Stimulated activated CD4-positive, alpha-beta T cell treated with anti-CD3 and anti-CD28 coated beads, Interleukin-4, amount 100 ng/mL, for 4 hours (primary cell): ENCODE results near the gene ARHGEF28.

Experiments
- DNase-seq, 2 experiments: peaks; one replicate each; pipeline ENCODE4 v3.0.0-alpha.2; 2020

Gene ARHGEF28

DNA sequence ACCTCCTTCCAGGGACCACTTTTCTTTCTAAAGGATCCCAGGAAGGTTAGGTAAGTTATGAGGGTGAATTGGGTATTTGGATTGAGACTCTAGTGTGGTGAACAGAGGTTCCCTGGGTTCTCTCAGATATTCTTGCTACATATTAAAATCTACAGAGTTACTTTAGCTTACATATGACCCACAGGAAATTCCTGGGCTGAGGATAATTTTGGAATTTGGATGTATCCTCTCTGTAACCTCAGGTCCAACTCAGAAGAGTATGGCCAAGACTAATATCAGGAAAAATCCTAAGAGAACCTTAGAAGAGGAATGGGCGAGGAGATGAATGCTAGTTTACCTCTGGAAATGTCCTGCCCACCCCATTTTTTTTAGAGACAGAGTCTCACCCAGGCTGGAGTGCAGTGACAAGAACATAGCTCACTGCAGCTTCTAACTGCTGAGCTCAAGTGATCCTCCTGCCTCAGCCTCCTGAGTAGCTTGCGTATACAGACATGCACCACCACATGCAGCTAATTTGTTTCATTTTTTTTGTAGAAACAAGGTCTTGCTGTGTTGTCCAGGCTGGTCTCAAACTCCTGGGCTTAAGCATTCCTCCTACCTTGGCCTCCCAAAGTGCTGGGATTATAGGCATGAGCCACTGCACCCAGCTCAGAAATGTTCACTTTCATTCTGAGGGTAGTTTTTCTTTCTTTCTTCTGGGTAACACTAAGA, 196.4 kb downstream of the ARHGEF28 start:
- no peak for DNase-seq

DNA sequence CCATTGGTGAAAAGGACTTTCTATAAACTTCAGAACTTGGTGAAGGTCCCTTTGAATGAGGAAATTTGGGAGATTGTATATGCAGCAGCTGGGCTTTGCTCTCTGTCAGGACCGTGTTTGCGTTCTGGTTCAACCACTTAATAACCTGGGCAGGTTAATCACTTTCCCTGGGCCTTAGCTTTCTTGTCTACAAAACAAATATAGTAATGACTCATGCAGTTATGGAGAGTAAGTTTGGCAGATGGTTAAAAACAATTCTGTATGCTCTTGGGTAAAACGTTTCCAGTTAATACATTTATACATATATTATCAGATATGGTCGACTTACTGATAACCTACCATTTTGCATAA, 197.0 kb downstream of the ARHGEF28 start:
- DNase-seq = no peak

DNA sequence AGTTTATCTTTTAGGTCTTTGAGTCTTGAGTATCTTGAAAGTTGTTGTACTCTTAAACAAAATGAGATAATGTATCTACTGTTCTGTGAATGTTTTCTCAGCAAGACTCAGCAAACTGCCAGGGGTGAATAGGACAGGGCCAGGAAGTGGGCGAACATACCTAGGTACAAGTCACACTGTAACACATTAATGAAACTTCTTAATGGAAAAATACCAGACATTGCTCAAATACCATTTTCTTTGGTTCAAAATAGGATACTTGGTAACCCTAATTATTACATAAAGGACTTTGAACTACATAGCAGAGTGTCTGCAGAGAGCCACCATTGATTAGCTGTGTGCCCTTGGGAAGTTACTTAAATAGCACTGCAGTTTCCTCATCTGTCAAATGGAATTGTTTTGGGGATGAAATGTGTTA, 197.5 kb downstream of the ARHGEF28 start:
- no peak for DNase-seq

DNA sequence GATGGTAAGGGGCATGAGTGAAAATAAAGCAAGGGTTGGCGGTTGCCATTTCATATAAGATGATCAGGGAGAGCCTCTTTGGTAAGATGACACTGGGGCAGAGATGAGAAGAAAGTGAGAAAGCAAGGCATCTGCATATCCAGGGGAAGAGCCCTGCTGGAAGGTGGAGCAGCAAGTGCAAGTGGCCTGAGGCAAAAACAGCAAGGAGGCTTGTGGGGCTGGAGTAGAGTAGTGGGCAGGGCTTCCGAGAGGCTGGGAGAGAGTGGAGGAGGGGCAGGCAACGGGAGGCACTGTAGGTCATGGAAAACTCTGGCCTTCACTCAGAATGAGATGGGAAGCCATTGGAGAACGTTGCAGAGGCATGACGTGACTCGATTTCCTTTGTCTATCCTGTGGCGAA, 199.2 kb downstream of the ARHGEF28 start:
- DNase-seq = no peak

DNA sequence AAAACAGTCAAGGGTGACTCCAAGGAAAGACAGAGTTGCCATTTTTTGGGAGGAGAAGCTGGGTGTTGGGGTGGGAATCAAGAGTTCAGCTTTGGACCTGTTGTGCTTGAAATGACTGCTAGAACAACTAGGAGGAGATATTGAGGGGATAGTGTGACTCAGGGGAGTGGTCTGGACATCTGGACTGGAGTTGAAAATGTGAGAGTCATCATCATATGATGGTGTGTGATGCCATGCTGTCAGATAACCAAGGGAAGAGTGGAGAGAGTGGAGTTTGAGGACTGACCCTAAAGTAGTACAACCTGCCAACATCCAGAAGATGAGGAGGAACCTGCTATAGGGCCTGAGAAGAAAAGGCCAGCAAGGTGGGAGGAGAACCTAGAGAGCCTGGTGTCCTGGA, 199.7 kb downstream of the ARHGEF28 start:
- DNase-seq = no peak

DNA sequence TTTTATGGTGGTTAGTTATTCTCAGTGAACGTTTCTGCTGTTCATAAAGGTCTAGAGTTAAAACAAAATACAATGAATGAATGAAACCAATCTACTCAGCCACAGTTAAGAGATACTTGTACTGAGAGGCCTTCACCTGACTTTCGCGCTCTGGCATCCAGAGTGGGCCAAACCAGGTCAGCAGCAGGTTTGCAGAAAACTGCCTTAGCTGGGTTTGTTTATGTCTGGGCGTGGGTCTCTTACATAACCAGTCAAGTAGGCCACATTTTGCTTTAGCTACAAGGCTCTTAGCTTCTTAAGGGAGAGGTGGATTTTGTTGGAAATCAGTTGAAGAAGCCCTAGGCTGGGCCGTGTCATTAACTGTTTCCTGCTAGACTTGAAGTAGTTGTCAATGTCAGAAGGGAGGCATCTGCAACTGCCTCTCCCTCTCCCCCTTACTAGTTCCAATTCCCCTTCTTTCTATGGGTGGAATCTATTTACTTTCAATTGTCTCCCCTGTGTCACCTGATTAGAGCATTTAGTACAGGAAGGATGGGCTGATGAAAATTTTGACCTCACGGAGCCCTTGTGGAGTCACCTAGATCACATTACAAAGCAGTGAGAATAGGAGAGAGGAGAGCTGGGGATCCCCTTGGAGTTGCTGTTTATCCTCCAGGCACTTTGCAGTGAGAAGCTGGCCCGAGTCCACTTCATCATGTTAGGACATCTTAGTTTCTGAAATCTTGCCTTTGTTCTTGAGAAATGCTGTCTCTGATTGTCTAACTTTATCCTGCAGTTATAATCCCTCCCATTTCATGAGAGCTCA, 200.5 kb downstream of the ARHGEF28 start:
- no peak for DNase-seq

DNA sequence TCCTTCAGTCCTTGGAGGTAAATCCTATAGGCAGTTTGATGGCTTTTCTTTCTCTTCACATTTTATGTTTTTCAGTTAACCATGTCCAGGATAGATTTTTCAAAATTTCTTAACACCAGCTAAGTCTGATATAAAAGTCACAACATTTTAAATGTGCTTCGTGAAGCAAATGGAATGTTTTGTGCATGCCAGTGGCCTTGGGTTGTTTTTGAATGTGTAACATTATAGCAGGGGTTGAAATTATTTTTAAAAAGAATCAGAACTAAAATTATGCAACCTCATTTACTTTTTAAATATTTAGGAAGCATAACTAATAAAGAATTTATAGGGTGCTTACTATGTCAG, 201.1 kb downstream of the ARHGEF28 start:
- DNase-seq = no peak

DNA sequence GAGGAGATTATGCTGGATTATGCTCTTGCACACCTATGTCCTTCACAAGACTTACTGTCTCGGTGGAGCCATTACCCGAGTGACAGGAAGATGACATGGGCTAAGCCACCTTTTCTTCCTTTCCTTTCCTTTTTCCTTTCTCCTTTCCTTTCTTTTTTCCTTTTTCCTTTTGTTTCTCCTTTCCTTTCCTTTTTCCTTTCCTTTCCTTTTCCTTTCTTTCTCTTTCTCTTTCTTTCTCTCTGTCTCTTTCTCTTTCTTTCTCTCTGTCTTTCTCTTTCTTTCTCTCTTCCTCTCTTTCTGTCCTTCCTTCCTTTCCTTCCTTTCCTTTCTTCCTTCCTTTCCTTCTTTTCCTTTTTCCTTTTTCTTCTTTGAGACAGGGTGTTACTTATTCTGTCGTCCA, 202.5 kb downstream of the ARHGEF28 start:
- no peak for DNase-seq

DNA sequence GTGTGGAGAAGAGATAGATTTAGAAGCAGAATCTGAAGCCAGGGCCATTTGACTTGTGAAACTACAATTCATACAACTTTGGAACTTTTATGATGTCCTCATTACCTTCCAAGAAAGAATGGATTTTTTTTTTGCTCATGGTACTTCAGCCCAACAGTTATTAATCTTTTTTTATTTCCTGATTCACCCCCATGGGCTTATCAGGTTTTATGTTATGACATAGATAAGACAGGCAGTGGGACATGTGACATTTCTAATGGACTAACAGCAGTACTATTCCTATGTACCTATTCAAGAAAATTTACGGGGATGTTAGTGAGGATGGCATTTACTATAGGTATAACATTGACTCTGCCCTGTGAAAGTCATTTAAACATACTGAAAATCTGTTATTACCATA, 204.7 kb downstream of the ARHGEF28 start:
- no peak for DNase-seq

DNA sequence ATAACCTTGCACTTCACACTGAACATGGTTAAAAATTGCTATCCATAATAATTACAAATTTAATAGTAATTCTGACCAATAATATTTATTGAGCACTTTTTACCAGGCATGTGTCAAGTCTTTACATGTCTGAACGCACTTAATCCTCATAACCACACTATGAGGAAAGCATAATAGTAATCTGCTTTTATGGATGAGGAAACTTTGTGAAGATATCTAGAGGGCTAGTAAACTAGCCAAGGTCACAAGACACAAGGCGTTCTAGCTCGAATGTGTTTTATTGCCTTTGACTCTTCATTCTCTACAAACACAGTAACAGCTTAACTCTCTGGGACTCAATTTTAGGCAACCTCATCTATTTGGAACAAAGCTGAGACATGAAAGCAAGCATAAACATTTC, 205.1 kb downstream of the ARHGEF28 start:
- no peak for DNase-seq

DNA sequence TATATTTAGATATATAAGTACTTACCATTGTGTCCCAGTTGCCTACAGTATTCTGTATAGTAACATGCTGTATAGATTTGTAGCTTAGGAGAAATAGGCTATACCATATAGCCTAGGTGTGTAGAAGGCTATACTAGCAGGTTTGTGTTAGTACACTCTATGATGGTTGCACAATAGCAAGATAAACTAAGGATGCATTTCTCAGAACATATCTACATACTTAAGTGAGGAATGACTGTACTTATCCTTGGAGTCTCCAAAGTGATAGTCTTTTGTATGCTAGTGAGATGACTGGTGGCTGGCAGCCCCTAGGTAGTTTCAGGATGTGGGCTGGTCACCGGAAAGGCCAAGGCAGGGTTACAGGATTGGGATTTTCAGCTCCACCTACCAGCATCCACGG, 208.7 kb downstream of the ARHGEF28 start:
- DNase-seq = no peak

DNA sequence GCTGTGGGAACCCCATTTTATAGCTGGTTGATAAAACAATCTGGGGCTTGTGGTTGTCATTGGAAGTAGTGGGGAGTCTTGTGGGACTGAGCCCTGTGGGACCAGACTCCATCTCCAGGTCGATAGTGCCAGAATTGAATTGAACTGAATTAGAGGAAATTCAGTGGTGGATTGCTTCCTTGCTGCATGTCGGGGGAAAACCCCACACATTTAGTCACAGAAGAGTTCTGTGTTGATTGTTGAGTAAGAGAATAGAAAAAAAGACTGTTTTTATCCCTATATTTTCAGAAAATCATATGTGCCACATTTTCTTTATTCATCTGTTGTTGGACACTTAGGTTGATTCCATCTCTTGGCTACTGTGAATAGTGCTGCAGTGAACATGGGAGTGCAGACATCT, 209.7 kb downstream of the ARHGEF28 start:
- DNase-seq = no peak

DNA sequence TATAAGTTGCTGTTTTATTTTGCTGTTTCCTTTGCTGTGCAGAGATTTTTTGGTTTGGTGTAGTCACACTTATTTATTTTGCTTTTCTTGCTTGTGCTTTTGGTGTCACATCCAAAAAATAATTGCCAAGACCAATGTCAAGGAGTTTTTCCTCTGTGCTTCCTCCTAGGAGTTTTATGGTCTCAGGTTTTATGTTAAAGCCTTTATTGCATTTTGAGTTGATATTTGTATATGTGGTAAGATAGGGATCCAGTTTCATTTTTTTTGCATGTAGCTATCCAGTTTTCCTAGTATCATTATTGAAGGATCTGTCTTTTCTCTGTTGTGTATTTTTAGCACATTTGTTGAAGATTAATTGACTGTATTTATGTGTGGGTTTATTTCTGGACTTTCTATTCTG, 210.6 kb downstream of the ARHGEF28 start:
- DNase-seq = no peak

DNA sequence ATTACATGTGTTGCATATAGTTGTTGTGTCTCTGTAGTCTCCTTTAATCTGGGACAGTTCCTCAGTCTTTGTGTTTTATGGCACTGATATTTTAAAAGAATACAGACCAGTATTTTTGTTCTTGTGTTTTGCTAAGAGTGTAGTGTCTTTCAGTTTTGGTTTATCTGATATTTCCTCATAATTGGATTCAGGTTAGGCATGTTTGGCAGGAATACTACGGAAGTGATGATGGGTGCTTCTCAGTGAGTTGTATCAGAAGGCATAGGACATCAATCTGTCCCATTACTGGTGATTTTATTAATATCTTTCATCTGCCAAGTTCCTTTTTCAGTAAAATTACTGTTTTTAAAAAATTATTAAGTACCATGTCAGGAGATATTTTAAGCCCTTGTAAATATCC, 212.9 kb downstream of the ARHGEF28 start:
- no peak for DNase-seq

DNA sequence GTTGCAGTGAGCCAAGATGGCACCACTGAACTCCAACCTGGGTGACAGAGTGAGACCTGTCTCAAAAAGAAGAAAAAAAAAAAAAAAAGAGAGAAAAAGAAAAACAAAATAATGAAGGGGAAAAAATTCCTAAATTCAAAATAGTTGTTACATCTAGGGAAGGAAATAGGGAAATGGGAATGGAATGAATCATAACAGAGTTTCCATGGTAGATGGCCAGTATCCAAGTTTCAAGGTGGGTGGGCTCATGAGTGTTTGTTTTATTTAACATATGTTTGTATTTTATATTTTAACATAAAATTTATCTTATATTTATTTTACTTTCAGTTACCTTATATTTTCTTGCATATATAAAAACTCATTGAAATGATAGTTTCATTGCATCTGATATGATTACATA, 215.6 kb downstream of the ARHGEF28 start:
- no peak for DNase-seq

DNA sequence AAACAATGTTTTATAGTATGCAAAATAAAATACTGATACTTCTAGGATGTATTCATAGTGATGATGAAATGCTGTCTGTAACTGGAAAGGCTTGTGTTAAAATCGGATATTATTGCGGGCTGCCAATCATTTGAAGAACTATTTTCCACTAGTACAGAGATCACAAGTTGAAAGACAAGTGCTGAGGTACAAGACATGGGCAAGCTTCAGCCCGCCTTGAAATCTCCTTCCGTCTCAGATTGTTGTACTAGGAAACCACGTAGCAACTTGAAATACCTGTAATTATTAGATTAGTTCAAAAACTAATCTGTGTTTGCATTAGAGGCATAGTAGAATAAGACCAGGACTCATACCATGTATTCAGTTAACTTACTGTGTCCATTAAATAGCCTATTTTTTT, 218.2 kb downstream of the ARHGEF28 start:
- no peak for DNase-seq

DNA sequence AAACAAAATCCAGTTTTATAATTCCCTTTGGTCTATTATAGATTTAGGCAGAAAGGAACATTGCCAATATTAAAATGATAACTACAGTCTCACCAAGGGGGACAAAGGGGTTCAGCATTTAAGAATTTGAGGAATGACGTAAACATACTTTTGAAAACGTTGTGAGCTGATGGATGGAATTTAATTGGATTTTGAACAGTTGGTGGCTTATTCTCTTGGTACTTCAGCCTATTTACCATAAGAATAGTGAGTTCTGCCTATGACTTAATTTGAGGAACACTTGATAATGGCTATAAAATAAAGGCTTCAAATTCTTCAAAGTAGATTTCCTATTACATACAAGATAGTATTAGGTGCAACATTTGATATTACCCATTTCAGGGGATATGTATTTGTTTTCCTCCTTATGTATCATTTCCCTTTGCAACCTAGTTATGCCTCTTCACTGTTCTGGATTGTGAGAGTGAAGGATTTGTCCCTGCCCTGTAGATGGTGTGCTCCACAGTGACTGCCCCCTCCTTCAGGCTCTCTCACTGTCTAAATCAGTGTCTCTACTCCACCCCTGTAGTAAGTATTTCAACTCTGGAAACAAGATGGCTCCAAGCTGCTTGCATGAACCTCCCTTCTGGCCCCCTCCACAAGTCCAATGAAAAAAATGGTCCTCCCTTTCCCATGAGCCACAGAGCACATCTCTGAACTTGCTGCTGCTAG, 225.6 kb downstream of the ARHGEF28 start:
- no peak for DNase-seq

DNA sequence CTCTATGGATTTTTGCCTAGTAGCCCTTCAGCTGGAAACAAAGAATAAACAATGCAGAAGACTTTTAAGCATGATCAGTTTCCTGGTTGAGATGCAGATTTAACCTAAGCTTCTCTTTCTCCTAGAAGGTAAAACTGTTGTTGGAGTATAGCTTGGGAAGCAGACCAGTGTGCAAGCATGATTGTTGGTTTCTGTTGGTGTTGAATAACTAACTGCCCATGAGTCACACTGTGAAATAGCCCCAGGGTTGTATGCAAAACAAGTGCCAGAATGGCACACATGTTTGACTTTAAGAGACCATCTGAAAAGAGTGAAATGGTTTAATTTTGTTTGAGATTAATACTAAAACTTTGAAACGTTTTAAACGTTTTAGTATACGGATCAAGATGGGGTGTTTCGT, 227.1 kb downstream of the ARHGEF28 start:
- DNase-seq = no peak

DNA sequence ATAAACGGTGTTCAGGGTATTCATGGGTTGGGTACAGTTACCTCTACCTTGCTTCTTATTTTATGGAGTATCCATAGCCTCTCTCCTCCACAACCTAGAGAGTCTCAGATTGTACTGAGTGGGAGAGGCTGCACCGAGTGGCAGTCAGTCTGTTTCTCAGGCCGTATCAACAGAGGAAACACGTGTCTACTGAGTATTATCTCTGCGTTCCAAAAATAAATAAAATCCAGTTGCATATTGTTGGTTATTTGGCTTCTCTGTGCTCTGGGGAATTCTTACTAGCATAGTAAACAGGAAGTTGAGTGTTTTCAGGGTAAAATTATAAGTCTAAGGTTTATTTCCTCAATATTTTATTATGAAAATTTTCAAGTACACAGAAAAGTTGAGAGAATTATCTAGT, 231.0 kb downstream of the ARHGEF28 start:
- DNase-seq = no peak

DNA sequence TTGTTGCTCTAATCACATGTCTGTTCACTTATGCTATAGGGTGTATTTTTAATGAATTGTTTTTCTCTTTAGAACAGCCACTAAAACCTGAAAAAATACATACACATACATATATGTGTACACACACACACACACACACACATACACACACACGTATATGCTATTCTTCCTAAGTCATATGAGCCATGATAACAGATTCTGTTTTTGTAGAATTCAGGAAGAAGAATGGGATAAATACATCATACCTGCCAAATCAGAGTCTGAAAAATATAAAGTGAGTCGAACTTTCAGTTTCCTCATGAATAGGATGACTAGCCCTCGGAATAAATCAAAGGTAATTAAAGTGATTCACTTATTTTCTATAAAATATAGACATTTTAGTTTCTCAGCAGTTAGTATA, 231.4 kb downstream of the ARHGEF28 start:
- no peak for DNase-seq

DNA sequence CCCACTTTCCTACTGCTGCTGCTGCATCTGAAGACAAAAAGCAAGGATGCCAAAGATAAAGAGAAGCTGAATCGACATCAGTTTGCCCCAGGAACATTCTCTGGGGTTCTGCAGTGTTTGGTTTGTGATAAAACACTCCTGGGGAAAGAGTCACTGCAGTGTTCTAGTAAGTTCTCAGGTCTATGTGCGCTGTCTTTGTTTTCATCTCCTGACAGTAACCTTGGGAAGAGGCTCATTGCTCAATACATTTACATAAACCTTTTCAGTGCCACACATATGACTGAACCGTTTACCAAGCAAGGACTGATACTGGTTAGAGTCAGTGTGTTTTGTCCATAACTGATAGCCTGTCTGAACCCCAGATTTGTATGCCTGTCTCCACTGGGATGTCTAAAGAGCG, 232.1 kb downstream of the ARHGEF28 start:
- DNase-seq = no peak

DNA sequence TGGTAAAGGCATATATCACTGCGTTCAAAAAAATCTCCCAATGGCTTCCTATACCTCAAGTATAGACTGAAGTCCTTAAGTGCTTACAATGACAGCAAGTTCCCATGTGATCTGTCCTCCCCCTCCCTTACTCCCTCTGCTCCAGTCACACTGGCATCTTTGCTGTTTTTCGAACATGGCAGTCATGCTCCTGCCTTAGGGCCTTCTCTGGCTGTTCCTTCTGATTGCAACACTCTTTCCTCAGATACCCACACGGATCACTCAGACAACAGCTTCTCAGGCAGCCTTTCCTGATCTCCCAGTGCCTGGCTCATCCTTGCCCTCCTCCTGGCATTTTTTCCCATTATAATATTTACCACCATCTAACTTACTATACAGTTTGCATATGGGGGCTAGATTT, 232.8 kb downstream of the ARHGEF28 start:
- DNase-seq = no peak

DNA sequence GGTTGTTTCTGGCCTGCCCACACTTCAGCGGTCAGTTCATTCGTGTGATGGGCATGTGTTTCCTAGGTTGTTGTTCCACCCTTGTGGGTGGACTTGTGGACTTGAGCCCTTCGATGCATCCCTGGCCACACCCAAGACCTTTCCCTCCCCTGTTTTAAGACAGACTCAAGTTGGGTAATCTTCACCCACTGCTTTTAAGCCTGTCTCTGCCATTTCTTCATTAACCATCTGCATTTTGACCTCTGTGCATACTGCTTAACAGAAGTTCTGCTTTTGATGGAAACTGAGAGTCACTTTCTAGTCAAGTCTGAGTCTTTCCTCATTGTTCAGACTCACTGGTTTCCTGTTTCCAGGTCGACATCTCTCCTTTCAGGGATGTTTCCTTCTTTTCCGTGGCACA, 233.7 kb downstream of the ARHGEF28 start:
- DNase-seq = no peak

DNA sequence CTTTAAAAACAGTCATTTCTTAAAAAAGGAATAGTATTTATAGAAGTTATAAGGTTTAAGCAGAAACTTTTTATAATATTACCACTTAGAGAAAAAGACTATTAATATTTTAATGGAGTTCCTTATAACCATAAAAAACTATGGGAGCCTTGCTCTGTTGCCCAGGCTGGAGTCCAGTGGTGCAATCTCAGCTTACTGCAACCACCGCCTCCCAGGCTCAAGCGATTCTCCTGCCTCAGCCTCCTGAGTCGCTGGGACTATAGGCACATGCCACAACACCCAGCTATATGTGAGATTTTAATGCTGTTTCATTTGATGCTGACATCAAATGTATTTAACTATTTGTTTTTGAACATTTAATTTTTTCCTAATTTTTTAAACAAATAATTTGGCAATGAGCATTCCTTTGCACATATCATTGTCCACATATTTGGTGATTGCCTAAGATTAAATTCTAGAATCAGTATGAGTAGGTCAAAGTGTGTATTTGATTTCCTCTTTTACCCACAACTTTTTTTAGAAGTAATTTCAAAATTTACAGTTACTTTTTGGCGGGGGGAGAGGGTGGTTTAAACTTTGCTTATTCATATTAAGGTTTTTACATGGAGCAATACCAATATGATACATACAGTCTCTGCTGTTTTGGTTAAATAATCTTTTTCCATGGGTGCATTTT, 235.5 kb downstream of the ARHGEF28 start:
- no peak for DNase-seq
